ENCODE results near the gene NUF2. TPM values are rescaled to one million over a fixed set of nuclear protein-coding genes. Genes with fewer than 3 reads are reported as not detected.

Gene NUF2
- total and polyA plus RNA-seq, 2 of the 8 experiments (the other 6 are each of a cell fraction or from before 2014, with no cell fraction given): 12.1 to 28.3 TPM

DNA sequence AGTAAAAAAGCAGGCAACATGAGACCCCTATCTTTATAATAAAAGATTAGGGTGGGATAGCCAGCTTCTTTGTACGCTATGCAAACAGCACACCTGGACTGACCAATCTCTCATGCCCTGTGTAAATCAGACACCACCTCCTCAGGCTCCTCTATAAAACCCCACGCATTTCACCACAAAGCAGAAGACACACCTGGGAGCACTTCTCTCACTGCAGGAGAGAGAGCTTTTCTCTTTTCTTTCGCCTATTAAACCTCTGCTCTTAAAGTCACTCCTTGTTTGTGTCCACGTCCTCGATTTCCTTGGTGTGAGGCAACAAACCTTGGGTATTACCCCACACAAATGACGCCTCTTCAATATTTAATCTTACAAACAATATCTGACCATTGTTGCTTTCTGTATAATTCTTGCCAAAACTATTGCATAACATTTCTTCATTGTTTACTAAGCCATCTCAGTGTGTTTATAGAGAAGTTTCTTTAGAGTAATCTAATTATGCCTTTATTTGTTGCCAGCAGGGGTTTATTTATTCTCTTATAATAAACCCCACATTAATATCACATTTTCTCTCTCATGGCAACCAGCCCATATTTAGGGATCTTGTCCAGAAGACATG is 31.6 kb upstream of the NUF2 start:
- Histone ChIP-seq H4K91ac (replicated peaks; ENCODE audit: insufficient read length, low read length) (no peak overlapping the region), H4K20me1 (replicated peaks in 1 of 2; ENCODE audit: control insufficient read depth in 1 of 2, insufficient read depth in 2 of 2, low read length in 2 of 2) (no peaks in the 10 kb centered on the region), H3K9ac (replicated peaks in 1 of 4; ENCODE audit: extremely low read depth in 1 of 4, low read depth in 3 of 4, low read length in 3 of 4) (no peak overlapping the region), H3K79me2 (ENCODE audit: control insufficient read depth in 1 of 2, insufficient read depth in 2 of 2, low read length in 2 of 2) (no peaks in the 10 kb centered on the region), H4K5ac (ENCODE audit: insufficient read length, low read depth, low read length) (no peak overlapping the region), H3K27ac (ENCODE audit: low read depth, low read length) (no peak overlapping the region), H3K4me2 (ENCODE audit: insufficient read depth in 1 of 2, low read depth in 2 of 2, low read length in 2 of 2) (no peak overlapping the region), H2BK12ac (ENCODE audit: low read depth, low read length) (no peak overlapping the region), H2AFZ (ENCODE audit: low read length) (no peak overlapping the region), H3K4me3 (ENCODE audit: extremely low read depth in 1 of 4, insufficient read depth in 2 of 4, low read depth in 3 of 4, low read length in 4 of 4) (no peak overlapping the region), H3K4me1 (replicated peaks in 1 of 4; ENCODE audit: control insufficient read depth in 3 of 4, insufficient read depth in 4 of 4, low read length in 3 of 4) (no peaks in the 10 kb centered on the region), H3K79me1 (ENCODE audit: low read depth, low read length) (no peaks in the 10 kb centered on the region), H3K4ac (replicated peaks; ENCODE audit: insufficient read length, low read depth, low read length) (no peak overlapping the region), H2AK5ac (ENCODE audit: low read depth, low read length) (no peak overlapping the region), H3K18ac (ENCODE audit: extremely low read depth, low read length) (no peak overlapping the region), H3K36me3 (ENCODE audit: control insufficient read depth in 2 of 4, insufficient read depth in 4 of 4, low read length in 3 of 4) (no peaks in the 10 kb centered on the region), H2BK120ac (replicated peaks; ENCODE audit: low read depth, low read length) (no peak overlapping the region), H2BK20ac (ENCODE audit: low read length) (no peak overlapping the region), H3K27me3 (replicated peaks in 1 of 4; ENCODE audit: control insufficient read depth in 3 of 4, extremely low read depth in 1 of 4, insufficient read depth in 3 of 4, low read length in 3 of 4) (no peaks in the 10 kb centered on the region), H3K23ac (ENCODE audit: insufficient read length) (no peak overlapping the region), H3K9me3 (ENCODE audit: insufficient read depth in 2 of 2, low read depth in 1 of 2, low read length in 1 of 2) (no peaks in the 10 kb centered on the region), H2BK15ac (ENCODE audit: low read length) (no peak overlapping the region), H3K14ac (ENCODE audit: insufficient read length) (no peak overlapping the region), H3K56ac (replicated peaks; ENCODE audit: insufficient read length, low read depth, low read length) (no peak overlapping the region), H3K23me2 (ENCODE audit: low read depth, low read length) (no peaks in the 10 kb centered on the region), H2BK5ac (ENCODE audit: low read depth, low read length) (no peak overlapping the region), H4K8ac (ENCODE audit: extremely low read depth, insufficient read depth, low read length) (no peak overlapping the region)
- FAIRE-seq (no peak), DNase-seq (ENCODE audit: low read depth in 1 of 2, low spot score in 2 of 2) (no peak)
- WGBS, 2 experiments (ENCODE audit: extremely low coverage in 1 of 2, insufficient coverage in 1 of 2, insufficient read length in 1 of 2, insufficient replicate concordance in 2 of 2, low coverage in 1 of 2, low lambda C conversion rate in 2 of 2, missing lambda C conversion rate in 1 of 2): 90% methylated on average over 6 of the region's 6 CpGs; no CpG with 5 or more reads in 1 of the 2 experiments
- CTCF ChIA-PET (ENCODE audit: partially characterized antibody): interaction anchor here (1.2 kb wide), 1 partner anchor 123 kb away, joined by 3 read pairs; no protein-coding TSS in a partner anchor
- POLR2A ChIA-PET (ENCODE audit: partially characterized antibody): no interaction called here
- TF ChIP-seq CEBPB (IDR thresholded peaks at IDR 0.05; ENCODE audit: low read depth, low read length) (peak; percentile 27; the same call in 1 of the 2 replicates), BACH1 (IDR thresholded peaks at IDR 0.05; ENCODE audit: low read length) (no peak)

Measured in H1 (cell line).